Small intestine (tissue), 7 donors: ENCODE measurements around the gene HIC1. TPM values are rescaled to one million over a fixed set of nuclear protein-coding genes. Genes with fewer than 3 reads are reported as not detected.

Experiments used
- DNase-seq, 2 donors: peaks; one replicate each; pipeline versions ENCODE4 v3.0.0 to v3.0.0-alpha.2; 2013
- FAIRE-seq: peaks from 2 replicates; lab custom pipeline; 2012; peaks lifted over from hg19 to GRCh38; lab: Jason Lieb, UNC
- H3K27ac ChIP-seq, 3 donors: one replicate each; pipeline ENCODE4 v1.5.1; 2013; ENCODE audit warnings: low read length in 2 of 3, mild to moderate bottlenecking in 2 of 3, control low read depth in 1 of 3, inconsistent platforms in 1 of 3, low read depth in 1 of 3, moderate library complexity in 1 of 3
- H3K27me3 ChIP-seq, 3 donors: one replicate each; pipeline ENCODE4 v1.6.1; 2013; ENCODE audit warnings: low read length in 3 of 3, inconsistent platforms in 1 of 3; ENCODE audit not compliant: control insufficient read depth in 3 of 3, insufficient read depth in 3 of 3
- H3K36me3 ChIP-seq, 3 donors: one replicate each; pipeline ENCODE4 v1.6.1; 2013; ENCODE audit warnings: low read length in 3 of 3, inconsistent platforms in 1 of 3, low read depth in 1 of 3, mild to moderate bottlenecking in 1 of 3, moderate library complexity in 1 of 3; ENCODE audit not compliant: control insufficient read depth in 3 of 3, insufficient read depth in 2 of 3
- H3K4me1 ChIP-seq, 3 donors: one replicate each; pipeline ENCODE4 v1.6.1; 2013; ENCODE audit warnings: low read length in 2 of 3, inconsistent platforms in 1 of 3, low read depth in 1 of 3, mild to moderate bottlenecking in 1 of 3, moderate library complexity in 1 of 3; ENCODE audit not compliant: control insufficient read depth in 3 of 3, insufficient read depth in 2 of 3
- H3K4me3 ChIP-seq, 3 donors: one replicate each; pipeline ENCODE4 v1.5.1; 2013; ENCODE audit warnings: low read length in 3 of 3, control low read depth in 1 of 3, inconsistent platforms in 1 of 3, low read depth in 1 of 3, mild to moderate bottlenecking in 1 of 3, moderate library complexity in 1 of 3
- H3K9me3 ChIP-seq, 2 donors: one replicate each; pipeline ENCODE4 v1.6.1; 2013; ENCODE audit warnings: low read depth in 1 of 2, low read length in 1 of 2; ENCODE audit not compliant: control insufficient read depth in 2 of 2, insufficient read depth in 1 of 2
- whole genome bisulfite sequencing, 3 donors: extraction: QIAGEN DNeasy Blood & Tissue Kit; methylation state at CpG; one replicate each; pipeline ENCODE4 v1.1.7; 2013; 5-methylcytosine and 5-hydroxymethylcytosine counted together
- polyA plus RNA-seq, 4 donors: library from polyadenylated mRNA; stranded (reverse) in 3 of 4; unstranded in 1 of 4; fragments of 200-250 nt in 3 of 4; fragments of 120-200 nt in 1 of 4; gene quantifications; one replicate each; pipeline versions ENCODE4 v1.2.1 to v1.2.3, GENCODE V29; 2013
- donor health status: healthy with polysubstance abuse.
- donor health status: control.
- donor health status: control.
- donor health status: Bipolar disorder and iron deficiency.
- donor health status: healthy.

HIC1 gene
- polyA plus RNA-seq, 4 donors = 0.89 to 11.2 (median 6.6) TPM

GRCh38 chr17:2051933-2052559 is 2.9 kb upstream of the HIC1 start:
- FAIRE-seq (no peak), DNase-seq (peak in 1 of 2 donors; percentile 22)
- Histone ChIP-seq H3K9me3 (peaks cover 0 to 2% of the 10 kb centered on the region in 2 donors), H3K4me1 (peaks cover 0 to 27% (median 15%) of the 10 kb centered on the region in 3 donors), H3K27ac (no peak overlapping the region), H3K36me3 (peaks cover 0 to 8% (median 0%) of the 10 kb centered on the region in 3 donors), H3K4me3 (no peak overlapping the region), H3K27me3 (peaks cover 0 to 68% (median 5%) of the 10 kb centered on the region in 3 donors)
- WGBS, 3 donors = 35 to 59% (median 43%) methylated on average over 14 of the region's 14 CpGs

- H3K27me3 ChIP-seq = peaks cover 2 to 61% (median 10%) of the 10 kb centered on the region in 3 donors
- peak overlapping the region; percentile 45 to 84 (median 58) for H3K27ac ChIP-seq
- peak overlapping the region; percentile 30 to 35 (median 31) for H3K4me3 ChIP-seq
- H3K4me1 ChIP-seq = peaks cover 0 to 31% (median 15%) of the 10 kb centered on the region in 3 donors
- FAIRE-seq (no peak), DNase-seq (peak in 1 of 2 donors; percentile 81)
- peaks cover 0 to 14% (median 0%) of the 10 kb centered on the region in 3 donors for H3K36me3 ChIP-seq
- WGBS, 3 donors = 4 to 6% (median 6%) methylated on average over 58 to 84 of the region's 84 CpGs
- H3K9me3 ChIP-seq = peaks cover 0 to 2% of the 10 kb centered on the region in 2 donors
These were observed 1.3 kb upstream of the HIC1 start for GRCh38 chr17:2053380-2054261.

GRCh38 chr17:2054262-2054511 is 716 bp upstream of the HIC1 start:
- Histone ChIP-seq H3K27ac (peak overlapping the region; percentile 45 to 84 (median 58)), H3K4me1 (peaks cover 0 to 26% (median 9%) of the 10 kb centered on the region in 3 donors), H3K36me3 (peaks cover 0 to 17% (median 4%) of the 10 kb centered on the region in 3 donors), H3K27me3 (peaks cover 2 to 61% (median 12%) of the 10 kb centered on the region in 3 donors), H3K4me3 (peak overlapping the region; percentile 30 to 35 (median 31)), H3K9me3 (peaks cover 0 to 2% of the 10 kb centered on the region in 2 donors)
- DNase-seq (no peak), FAIRE-seq (no peak)
- 4 to 11% (median 9%) methylated on average over 16 of the region's 16 CpGs for WGBS, 3 donors

GRCh38 chr17:2055292-2056205 is 646 bp downstream of the HIC1 start:
- 0 to 4% (median 1%) methylated on average over 21 to 113 of the region's 113 CpGs for WGBS, 3 donors
- DNase-seq = peak in 1 of 2 donors; percentile 40
- Histone ChIP-seq H3K4me3 (peak overlapping the region; percentile 53 to 75 (median 56)), H3K9me3 (peaks cover 0 to 2% of the 10 kb centered on the region in 2 donors), H3K36me3 (peaks cover 0 to 30% (median 8%) of the 10 kb centered on the region in 3 donors), H3K4me1 (peaks cover 0 to 36% (median 7%) of the 10 kb centered on the region in 3 donors), H3K27me3 (peaks cover 2 to 70% (median 12%) of the 10 kb centered on the region in 3 donors), H3K27ac (peak overlapping the region; percentile 80 to 93 (median 82))
- no peak for FAIRE-seq

DNA sequence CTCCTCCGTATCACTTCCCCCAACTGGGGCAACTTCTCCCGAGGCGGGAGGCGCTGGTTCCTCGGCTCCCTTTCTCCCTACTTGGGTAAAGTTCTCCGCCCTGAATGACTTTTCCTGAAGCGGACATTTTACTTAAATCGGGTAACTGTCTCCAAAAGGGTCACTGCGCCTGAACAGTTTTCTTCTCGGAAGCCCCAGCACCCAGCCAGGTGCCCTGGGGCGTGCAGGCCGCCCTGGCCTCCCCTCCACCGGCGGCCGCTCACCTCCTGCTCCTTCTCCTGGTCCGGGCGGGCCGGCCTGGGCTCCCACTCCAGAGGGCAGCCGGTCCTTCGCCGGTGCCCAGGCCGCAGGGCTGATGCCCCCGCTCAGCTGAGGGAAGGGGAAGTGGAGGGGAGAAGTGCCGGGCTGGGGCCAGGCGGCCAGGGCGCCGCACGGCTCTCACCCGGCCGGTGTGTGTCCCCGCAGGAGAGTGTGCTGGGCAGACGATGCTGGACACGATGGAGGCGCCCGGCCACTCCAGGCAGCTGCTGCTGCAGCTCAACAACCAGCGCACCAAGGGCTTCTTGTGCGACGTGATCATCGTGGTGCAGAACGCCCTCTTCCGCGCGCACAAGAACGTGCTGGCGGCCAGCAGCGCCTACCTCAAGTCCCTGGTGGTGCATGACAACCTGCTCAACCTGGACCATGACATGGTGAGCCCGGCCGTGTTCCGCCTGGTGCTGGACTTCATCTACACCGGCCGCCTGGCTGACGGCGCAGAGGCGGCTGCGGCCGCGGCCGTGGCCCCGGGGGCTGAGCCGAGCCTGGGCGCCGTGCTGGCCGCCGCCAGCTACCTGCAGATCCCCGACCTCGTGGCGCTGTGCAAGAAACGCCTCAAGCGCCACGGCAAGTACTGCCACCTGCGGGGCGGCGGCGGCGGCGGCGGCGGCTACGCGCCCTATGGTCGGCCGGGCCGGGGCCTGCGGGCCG is 1.6 kb downstream of the HIC1 start:
- H3K4me1 ChIP-seq = peaks cover 0 to 45% (median 5%) of the 10 kb centered on the region in 3 donors
- peak overlapping the region; percentile 72 to 89 (median 80) for H3K27ac ChIP-seq
- peaks cover 0 to 2% of the 10 kb centered on the region in 2 donors for H3K9me3 ChIP-seq
- H3K27me3 ChIP-seq = peaks cover 2 to 63% (median 9%) of the 10 kb centered on the region in 3 donors
- H3K4me3 ChIP-seq = peak overlapping the region; percentile 53 to 75 (median 56)
- 8 to 21% (median 12%) methylated on average over 54 to 85 of the region's 85 CpGs for WGBS, 3 donors
- peaks cover 1 to 40% (median 8%) of the 10 kb centered on the region in 3 donors for H3K36me3 ChIP-seq
- FAIRE-seq = no peak
- DNase-seq = peak in 1 of 2 donors; percentile 75

DNA sequence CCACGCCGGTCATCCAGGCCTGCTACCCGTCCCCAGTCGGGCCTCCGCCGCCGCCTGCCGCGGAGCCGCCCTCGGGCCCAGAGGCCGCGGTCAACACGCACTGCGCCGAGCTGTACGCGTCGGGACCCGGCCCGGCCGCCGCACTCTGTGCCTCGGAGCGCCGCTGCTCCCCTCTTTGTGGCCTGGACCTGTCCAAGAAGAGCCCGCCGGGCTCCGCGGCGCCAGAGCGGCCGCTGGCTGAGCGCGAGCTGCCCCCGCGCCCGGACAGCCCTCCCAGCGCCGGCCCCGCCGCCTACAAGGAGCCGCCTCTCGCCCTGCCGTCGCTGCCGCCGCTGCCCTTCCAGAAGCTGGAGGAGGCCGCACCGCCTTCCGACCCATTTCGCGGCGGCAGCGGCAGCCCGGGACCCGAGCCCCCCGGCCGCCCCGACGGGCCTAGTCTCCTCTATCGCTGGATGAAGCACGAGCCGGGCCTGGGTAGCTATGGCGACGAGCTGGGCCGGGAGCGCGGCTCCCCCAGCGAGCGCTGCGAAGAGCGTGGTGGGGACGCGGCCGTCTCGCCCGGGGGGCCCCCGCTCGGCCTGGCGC is 2.4 kb downstream of the HIC1 start:
- peaks cover 2 to 55% (median 9%) of the 10 kb centered on the region in 3 donors for H3K27me3 ChIP-seq
- H3K36me3 ChIP-seq = peaks cover 3 to 46% (median 8%) of the 10 kb centered on the region in 3 donors
- no peak for FAIRE-seq
- H3K27ac ChIP-seq = peak overlapping the region in 2 of 3 donors; percentile 72 to 89
- DNase-seq = peak in 1 of 2 donors; percentile 57
- H3K9me3 ChIP-seq = peaks cover 0 to 2% of the 10 kb centered on the region in 2 donors
- 1 to 10% (median 4%) methylated on average over 46 to 81 of the region's 81 CpGs for WGBS, 3 donors
- peaks cover 0 to 45% (median 5%) of the 10 kb centered on the region in 3 donors for H3K4me1 ChIP-seq
- peak overlapping the region in 2 of 3 donors; percentile 22 to 75 for H3K4me3 ChIP-seq
